Mammary epithelial cell (primary cell): ENCODE results near the gene NTM.

Experiments used
- EZH2 ChIP-seq: IDR thresholded peaks from 2 replicates; pipeline ENCODE4 v1.6.1; 2012; ENCODE audit warnings: low read length, inconsistent platforms, borderline replicate concordance
- TF ChIP-seq, protein P1 (sequence below), 2 donors: IDR thresholded peaks in 1 of 2; conservative IDR thresholded peaks in 1 of 2; 2 replicates each; pipeline ENCODE4 v1.5.1; 2011 to 2012; ENCODE audit warnings: inconsistent platforms in 2 of 2, low read length in 2 of 2, mild to moderate bottlenecking in 2 of 2, control low read depth in 1 of 2, low read depth in 1 of 2; ENCODE audit not compliant: insufficient read depth in 1 of 2; ENCODE audit errors: extremely low read depth in 1 of 2

- TF ChIP-seq, protein P1, sequence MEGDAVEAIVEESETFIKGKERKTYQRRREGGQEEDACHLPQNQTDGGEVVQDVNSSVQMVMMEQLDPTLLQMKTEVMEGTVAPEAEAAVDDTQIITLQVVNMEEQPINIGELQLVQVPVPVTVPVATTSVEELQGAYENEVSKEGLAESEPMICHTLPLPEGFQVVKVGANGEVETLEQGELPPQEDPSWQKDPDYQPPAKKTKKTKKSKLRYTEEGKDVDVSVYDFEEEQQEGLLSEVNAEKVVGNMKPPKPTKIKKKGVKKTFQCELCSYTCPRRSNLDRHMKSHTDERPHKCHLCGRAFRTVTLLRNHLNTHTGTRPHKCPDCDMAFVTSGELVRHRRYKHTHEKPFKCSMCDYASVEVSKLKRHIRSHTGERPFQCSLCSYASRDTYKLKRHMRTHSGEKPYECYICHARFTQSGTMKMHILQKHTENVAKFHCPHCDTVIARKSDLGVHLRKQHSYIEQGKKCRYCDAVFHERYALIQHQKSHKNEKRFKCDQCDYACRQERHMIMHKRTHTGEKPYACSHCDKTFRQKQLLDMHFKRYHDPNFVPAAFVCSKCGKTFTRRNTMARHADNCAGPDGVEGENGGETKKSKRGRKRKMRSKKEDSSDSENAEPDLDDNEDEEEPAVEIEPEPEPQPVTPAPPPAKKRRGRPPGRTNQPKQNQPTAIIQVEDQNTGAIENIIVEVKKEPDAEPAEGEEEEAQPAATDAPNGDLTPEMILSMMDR (conservative IDR thresholded peaks at IDR 0.05 in 1 of 2, IDR thresholded peaks at IDR 0.05 in 1 of 2; ENCODE audit: extremely low read depth in 1 of 2, insufficient read depth in 1 of 2, low read depth in 1 of 2, low read length in 2 of 2): no peak
- TF ChIP-seq EZH2: no peak
These were observed 510.6 kb downstream of the NTM start for GRCh38 chr11:131880976-131881375.
